NCI-H524 treated with DMSO at 0.1 percent for 48 hours (cell line): ENCODE results near the gene SAP30L.
A peak's percentile ranks its signal among the peaks of the same experiment; 100 is the strongest.

Experiments
- DNase-seq: peaks from one replicate; lab custom pipeline; 2025; lab: John Stamatoyannopoulos, UW

SAP30L gene

DNA sequence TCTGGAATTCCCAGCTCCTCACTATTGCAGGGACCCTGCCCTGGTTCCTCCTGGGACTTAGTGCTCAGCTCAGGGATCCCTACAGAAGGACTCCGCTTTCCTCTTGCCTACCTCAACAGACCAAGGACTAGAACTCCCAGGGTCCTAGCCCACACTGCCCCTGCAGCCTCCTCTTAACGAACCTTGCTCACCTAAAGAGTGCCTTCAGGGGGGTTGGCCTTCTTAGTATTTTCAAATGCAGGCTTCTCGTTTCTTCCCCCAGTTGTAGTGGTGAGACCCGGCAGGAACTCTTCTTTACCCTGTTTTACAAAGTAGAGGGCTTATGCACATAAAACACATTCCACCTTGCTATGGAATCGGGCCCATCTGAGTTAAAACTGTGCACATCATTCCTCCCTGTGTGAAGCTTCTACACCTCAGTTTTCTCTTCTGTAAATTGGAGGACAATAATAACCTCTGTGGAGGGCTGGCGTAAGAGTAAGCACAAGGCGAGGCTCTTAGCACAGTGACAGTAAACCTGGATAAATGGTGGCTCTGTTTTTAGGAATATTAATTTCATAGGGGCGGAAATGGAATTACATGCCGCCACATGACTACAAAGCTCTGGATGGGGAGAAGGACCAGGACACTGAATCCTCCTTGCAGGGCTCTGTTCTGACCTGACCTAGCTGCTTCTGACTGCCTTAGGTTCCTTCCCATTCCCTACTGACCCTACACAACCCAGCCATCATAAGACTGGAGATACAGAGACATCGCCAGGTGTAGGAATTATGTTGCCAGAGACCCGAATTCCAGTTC is 36.0 kb downstream of the SAP30L start:
- no peak for DNase-seq

DNA sequence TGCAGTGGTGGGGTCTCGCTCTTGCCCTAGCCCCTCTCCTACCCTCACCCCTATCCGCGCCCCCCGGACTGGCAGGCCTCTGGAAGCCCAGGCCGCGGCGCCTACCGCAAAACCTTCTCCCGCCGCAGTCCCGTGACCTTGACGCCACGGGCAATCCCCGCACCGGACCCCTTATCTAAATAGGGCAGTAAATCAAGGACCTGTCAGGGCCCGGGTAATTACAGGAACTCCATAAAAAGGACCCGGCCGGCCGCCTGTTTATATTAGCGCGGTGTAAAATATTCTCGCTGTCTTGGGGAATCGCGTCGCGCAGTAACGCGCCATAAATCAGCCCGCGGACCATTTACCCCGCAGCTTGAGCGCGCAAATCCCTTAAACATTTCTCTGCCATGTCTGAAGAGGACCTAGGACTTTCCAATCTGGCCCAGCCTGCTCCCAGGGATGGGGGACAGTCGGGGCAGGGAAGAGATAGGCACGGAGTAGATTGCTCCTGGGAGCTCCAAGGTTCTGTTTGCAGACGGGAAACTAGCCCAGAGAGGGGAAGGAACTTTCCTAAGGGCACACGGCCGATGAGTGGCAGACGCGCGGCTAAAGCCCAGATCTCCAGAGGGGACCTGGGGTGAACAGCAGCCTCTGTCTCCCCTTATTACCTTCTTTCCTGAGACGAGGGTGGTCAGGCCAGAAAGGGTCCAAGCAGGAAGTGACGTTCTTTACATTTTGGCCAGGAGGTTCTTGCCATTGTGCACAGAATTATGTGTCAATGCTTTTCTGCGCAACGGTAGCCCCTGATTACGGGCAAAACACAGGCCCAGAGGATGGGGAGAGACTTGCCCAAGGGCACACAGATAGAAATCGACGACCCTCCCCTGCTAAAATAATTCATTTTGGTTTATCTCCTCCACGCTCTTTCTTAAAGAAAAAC is 37.0 kb downstream of the SAP30L start:
- no peak for DNase-seq

DNA sequence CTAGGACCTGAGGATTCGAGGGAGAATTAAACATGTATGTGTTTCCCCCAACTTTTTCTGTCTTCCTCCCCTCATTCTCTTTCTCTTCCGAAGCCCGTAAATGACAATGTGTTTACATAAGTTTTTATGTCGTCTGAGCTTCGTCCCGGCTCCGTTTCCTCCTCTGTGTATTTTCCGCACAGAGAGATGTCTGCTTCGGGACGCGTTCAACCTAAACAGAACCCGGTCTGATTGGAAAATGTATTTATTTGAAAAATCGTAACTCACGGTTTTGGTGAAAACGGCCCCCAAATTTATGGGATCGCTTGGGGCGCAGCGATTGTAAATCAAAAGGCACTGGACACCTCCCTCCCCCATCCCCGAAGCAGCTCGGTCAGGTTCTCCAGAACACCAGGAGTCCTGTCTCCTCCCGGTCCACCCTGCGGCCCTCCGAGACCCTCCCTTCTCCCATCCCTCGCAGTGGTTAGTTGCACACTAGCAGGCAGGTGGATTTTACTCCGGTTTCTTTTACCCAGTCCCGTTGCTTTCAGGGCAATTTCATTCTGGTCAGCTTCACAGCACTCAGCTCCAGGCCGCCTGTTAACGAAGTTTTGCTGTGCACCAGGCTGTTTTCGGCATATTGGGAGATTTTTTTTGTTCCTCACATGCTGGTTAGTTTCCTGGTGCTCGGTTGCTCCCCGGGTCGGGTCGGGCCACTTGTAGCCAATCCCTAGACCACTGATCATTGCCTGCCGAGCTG is 38.0 kb downstream of the SAP30L start:
- no peak for DNase-seq

DNA sequence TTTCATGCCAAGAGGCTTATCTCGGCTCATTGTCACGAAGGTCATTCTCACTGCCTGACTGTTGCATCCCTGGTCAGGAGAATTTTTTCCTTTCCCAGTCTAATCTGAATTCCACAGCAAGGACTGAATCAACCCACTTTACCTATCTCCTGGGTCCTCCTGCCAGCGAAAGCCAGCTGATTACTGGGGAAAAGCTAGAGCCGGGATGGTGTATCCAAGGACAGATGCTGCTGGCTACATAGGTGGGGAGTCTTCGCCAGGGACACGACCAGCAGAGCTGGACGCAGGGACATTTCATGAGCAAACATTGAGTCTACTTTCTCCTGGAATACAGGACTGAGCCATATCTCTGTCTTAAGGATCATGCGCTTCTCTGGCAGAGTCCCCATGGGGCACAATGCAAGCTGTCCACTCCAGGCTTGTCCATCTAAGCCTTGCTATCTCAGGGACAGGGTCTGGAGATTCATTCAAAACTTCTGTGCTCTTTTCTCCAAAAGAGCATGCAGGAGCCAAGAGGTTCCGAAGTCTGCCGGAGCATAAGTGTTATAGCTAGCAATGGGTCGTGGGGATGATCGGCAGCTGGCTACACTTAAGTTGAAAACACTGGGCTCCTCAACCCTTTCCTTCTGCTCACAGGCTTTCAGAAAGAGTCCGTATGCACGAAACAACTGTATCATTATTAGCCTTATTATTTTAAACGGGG is 38.7 kb downstream of the SAP30L start:
- peak; percentile 9 for DNase-seq

DNA sequence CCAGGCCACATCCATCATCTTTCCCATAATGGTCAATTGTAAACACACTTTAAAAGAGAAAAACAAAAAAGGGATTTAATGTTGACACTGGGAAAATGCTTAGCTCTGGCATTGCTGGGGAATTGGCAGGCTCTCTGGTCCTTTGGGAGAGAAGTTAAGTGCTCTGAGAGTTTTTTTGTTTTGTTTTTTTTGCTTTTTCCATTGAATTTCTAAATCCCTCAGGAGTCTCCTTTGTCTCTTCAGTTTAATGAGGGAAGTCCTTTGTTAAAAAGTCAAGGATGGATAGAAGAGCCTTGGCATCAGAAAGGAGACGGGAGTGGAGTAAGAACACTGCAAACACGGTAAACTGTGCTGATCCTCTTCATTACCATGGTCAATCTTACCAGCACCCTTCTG is 39.3 kb downstream of the SAP30L start:
- no peak for DNase-seq

DNA sequence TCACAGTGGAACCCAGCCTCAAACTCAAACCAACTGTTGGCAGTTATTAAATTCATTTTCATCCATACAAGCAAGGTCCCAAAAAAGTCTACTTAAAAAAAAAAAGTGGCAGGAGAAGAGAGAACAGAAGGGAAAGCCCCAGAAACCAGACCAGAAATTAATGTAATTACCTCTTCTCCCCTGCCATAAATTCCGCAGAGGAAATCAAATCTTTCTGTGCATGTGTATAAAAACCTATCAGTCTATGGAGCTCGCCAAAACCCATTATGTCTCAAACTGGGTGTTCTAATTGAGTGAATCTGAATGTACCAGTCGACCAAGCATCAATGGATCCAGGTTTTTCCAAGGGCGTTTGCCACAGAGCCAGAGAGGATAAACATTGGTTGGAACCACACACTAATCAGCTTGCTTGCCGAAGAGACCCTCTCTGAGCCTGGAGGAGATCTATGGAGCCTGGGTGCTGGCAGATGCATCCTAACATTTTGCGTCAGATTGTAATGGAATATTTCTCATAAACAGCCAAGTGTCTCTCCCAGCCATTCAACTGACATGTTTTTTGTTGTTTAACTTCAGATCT is 40.1 kb downstream of the SAP30L start:
- no peak for DNase-seq

DNA sequence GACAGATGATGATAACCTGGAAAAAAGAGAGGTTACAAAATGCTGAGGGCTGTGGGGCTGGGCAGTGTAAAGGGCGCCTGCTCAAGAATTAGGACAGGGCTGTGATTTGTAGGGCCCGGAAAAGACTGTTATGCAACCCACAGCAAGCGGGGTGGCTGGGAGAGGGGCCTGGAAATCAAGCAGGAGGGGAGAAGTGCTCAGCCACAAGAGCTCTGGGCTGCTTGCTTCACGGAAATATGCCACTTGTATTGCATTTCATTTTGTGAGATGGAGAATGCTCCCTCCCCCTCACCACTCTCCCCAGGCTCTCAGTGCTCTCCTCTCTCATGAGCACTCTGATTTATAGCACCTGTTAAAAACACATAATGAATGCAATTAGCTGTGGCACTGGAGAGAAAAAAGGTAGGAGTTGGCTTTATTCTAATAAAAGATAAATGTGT is 40.6 kb downstream of the SAP30L start:
- no peak for DNase-seq

DNA sequence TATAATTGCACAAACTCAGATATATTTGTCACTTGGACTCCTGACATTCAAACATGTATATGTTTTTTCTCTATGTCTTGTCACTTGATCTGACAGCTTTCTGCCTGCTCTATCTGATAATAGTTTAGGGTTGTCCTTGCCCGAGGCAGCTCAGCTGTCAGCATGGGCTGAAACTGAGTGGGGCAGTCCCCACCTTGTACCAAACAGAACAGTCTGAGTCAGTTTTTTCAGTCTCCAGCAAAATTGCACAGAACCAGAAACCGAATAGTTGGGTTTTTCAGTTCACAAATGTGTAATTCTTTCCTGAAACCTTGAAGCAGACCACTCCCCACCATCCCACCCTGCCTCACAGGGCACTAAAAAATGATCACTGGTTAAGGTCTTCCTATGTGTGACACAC is 41.7 kb downstream of the SAP30L start:
- DNase-seq = no peak

DNA sequence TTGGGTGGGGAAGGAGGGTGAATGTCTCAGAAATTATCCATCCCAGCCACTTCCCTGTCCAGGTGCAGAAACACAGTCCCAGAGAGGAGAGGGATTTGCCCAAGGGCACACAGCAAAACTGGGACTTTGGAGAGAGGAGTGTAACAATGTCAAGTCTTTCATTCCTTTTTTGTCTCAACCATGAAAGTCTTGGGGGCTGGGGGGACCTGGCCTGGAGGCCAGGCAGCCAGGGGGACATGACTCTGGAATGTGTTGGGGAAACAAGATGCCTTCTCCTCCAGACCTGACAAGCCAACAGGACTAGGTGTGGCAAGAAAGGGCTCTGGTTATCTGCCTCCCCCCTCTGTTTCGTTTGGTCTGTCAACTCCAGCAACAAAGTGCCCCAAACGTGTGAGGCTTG is 46.1 kb downstream of the SAP30L start:
- DNase-seq = no peak

DNA sequence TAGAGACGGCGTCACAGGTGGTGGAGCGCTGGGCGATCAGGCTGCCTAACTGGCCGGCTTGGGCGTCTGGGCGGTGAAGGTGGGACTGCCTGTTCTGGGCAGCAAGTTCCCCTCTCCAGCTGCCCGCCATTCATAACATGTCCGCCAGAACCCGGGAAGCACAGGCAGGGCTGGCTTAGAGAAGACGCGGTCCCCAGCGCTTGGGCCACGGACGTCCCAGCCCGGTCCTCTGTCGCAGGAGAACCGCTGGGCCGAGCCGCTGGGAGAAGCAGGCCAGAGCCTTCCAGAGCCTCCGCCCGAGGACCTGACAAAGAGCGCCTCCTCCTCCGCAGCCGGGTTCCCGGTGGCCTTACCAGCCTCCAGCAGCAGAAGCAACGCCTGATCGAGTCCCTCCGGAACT is 47.5 kb downstream of the SAP30L start:
- DNase-seq = no peak

DNA sequence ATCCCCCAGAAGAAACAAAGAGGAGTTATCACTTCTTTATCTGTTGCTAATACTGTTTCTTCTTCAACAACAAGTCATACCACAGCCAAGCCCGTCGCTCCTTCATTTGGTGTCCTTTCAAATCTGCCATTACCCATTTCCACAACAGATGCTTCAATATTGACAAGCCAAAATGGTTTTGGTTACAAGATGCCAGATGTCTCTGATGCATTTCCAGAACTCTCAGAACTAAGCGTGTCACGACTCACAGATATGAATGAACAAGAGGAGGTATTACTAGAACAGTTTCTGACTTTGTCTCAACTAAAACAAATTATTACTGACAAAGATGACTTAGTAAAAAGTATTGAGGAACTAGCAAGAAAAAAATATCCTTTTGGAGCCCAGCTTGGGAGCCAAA is 48.2 kb downstream of the SAP30L start:
- DNase-seq = peak; percentile 26

DNA sequence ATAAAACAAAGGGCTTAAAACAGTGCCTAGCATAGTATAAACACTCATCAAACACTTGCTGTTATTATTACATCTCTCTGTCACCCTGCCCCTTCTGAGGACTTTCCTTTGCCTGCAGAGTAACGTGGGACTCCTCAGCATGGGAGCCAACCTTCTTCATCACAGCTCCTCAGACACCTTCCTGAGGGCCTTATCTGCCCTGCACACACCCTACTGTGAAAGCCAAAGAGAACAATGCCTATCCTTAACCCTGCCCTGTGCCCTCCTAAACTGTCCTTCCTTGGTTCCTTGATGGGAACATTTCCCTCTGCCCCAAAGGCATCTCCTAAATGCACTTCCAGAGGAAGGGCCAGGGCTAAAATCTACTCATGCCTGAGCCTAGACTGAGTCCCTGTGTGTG is 52.8 kb downstream of the SAP30L start:
- no peak for DNase-seq

DNA sequence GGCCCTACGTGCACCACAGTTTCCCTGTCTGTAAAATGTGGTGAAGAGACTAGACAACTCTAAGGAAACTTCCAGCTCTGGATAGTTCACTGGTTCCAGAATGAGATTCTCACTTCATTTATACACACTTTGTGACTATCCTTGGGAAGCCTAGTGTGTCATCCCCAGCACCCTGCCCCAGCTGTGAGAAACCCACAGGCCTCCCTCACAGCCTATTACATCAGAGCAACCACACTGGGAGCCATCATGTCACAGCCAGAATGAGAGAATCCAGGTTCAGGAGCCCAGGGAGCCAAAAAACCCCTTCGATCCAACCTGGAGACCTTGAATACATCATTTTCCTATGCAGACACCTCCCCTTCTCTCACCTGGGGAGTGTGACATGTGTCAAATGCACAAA is 53.2 kb downstream of the SAP30L start:
- DNase-seq = no peak

DNA sequence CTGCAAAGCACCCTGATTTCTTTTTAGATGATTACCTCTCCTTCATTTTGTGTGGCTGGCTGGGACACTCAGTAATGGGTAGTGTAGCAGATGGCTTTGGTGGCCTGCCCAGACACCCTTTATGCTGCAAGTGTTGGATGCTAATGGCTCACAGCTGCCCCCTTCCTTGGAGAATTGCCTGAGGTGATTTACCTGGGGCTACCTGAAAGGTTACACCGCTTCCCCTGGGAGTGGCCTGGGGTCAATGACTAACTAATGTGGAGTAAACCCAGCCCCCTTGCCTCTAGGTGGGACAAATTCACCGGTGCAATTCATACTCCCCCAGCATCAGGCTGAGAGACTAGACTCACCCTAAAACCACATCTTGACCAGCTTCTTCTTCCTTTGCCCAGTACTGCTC is 55.8 kb downstream of the SAP30L start:
- DNase-seq = no peak

DNA sequence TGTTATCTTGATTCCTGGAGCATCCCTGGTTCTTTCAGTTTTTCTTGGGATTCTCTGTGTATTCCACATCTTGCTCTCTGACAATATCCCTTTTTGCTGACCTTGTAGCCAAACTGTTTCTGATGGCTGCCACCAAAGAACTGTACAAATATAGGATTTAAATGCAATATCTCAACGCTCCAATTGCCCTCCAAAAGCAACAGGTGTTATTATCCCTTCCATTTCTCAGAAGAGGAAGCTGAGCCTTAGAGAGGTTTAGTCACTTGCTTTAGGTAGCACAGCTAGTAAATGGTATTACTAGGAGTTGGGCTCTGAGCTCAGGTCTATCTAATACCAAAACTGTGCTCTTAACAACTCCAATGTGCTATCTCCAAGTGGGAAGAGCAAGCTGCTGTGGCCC is 56.4 kb downstream of the SAP30L start:
- no peak for DNase-seq

DNA sequence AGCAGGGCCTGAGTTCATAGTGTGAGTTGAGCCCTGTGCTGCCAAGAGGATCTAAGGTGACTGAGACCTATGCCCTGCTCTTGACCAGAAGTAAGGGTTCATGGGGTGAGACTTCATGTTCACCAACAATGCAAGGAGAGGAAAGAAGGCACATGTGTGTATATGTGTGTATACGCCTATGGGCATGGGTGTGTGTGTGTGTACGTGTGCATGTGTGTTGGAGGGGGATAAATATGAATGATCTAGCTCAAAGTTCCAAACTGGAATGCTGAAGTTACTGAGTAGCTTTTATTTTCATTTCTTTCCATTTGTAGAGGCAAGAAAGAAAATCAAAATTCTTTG is 57.9 kb downstream of the SAP30L start:
- no peak for DNase-seq

DNA sequence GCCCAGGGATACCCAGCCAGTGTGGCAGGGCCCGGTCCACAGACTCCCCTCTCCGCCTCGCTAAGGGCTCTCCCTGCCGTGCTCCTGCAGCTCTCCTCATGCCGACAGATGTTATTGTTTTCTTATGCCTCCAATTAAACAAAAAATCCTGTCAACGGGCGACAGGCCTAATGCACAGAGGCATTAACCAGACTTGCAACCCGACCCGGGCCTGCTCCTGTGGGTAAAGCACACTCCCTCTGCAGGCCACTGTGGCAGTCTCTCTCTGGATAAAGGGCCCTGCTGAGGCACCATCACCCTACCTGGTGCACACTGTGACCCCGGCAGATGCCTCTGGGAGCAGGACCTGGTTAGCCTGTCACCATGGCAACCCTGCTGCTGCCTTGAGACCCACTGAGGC is 59.8 kb downstream of the SAP30L start:
- DNase-seq = peak; percentile 80

DNA sequence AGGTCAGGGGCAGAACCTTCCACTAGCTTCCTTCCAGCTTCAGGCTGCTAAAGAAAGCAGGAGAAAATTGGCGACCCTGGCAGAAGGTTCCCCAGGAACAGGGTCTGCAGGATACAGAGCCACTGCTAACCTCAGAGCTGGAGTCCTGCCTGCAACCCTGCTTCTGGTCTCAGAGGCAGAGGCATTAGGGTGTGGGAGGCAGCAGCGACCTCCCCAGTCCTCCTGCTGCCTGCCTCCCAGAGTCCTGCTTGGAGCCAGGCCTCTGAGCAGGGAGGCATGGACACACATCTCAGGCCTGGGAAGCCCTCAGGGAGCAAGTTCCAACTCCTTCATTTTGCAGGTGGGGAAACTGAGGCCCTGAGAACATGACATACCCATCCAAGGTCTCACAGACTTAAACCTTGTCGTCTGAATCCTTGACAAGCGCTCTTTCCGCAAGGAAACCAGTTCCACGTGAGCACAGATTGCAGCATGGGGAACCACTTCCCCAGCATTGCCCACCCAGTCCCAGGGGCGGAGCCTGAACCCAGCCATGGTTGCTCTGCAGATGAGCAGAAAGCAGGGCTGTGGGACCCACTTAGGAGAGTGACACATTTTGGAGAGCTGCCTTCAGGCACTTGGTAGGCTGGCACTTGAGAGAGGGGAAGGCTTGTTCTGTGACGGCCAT is 60.4 kb downstream of the SAP30L start:
- DNase-seq = no peak

DNA sequence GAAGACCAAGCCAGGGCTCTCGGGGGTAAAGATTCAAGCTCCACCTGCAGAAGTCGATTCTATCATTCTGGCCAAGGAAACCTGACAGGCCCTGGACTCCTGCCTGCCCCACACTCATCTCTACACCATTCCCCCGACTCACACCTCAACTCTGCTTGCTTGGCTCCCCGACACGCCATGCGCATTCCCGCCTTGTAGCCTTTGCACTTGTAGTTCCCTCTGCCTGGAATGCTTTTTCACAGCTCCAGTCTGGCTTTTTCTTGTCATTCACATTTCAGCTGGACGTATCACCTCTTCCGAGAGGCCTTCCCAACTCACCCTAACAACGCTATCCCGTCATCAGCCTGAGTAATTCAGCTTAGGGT is 60.9 kb downstream of the SAP30L start:
- DNase-seq = no peak

DNA sequence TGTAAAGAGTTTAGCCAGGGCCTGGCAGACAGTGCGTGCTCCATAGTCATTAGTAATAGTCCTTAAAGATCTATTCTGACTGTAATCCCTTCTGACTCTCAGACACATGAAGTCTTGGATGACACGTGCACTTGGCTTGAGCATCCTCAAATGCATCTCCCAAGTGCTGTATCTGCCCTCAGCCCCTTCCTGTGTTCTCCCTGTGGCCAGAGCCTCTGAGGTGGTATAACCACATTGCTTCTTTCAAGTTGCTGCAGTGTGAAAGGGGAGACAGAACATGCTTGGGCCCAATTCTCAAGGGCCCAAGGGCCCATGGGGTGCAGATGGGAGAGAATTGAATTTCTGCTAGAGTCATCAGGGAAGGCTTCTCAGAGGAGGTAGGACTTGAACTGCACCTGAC is 62.3 kb downstream of the SAP30L start:
- DNase-seq = no peak
